AG04449 (cell line): ENCODE data around the gene WFIKKN1.
A peak's percentile ranks its signal among the peaks of the same experiment; 100 is the strongest.

Source experiments
- CTCF ChIA-PET: fragments of 350-600 bp; formaldehyde crosslinking; extraction: SDS; loops from one replicate; lab custom pipeline; 2021; ENCODE audit warnings: antibody characterized with exemption; lab: Yijun Ruan, JAX
- POLR2A ChIA-PET: fragments of 400-600, 350-600 bp; formaldehyde crosslinking; extraction: SDS; loops from one replicate; lab custom pipeline; 2020; ENCODE audit warnings: antibody characterized with exemption, inconsistent platforms; lab: Yijun Ruan, JAX
- DNase-seq: peaks from one replicate; pipeline ENCODE4 v3.0.0-alpha.2; 2010; ENCODE audit warnings: low read depth, low spot score
- H3K4me3 ChIP-seq: 2 replicates; pipeline ENCODE4 v1.5.1; 2011; ENCODE audit warnings: low read depth, mild to moderate bottlenecking, control low read depth, low read length
- TF ChIP-seq, protein P1 (sequence below): IDR thresholded peaks from one replicate; pipeline ENCODE4 v1.5.1; 2011; ENCODE audit warnings: mild to moderate bottlenecking, moderate library complexity, low read length, control low read depth, inconsistent platforms; ENCODE audit not compliant: insufficient read depth; ENCODE audit errors: missing control alignments

WFIKKN1 gene

DNA sequence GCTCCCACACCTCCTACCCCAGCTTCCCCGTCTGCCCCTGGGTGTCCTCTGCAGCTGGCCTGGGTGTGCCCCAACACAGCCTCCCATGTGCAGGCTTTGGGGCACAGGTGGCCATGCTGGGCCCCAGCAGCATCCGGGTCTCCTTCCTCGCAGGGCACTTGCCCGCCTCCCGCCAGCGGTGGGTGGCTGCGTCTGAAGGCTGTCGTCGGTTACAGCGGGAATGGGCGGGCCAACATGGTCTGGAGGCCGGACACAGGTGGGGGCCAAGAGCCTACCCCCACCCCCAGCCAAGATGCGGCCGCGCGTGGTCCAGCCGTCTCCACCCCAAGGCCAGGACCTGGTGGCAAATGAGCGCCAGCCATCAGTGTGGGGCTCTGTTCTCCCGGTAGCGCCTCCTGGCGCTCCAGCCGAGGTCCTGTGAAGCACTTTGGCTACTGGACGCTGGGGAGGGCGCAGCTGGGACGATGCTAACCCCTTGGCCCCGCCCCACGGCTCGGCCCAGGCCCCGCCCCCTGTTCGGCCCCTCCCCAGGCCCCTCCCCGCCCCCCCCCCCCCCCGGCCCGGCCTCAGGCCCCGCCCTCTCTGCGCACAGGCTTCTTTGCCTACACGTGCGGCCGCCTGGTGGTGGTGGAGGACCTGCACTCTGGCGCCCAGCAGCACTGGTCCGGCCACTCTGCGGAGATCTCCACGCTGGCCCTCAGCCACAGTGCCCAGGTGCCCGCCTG lies 29.8 kb downstream of the WFIKKN1 start:
- ChIA-PET CTCF (interaction anchor here (1.0 to 2.2 kb wide), 10 partner anchors 10 to 134 kb away, joined by 3 to 11 read pairs (median 4); partner anchors contain the start of gene WDR90), POLR2A (no interaction called here)
- no peak overlapping the region for H3K4me3 ChIP-seq
- TF ChIP-seq, protein P1, sequence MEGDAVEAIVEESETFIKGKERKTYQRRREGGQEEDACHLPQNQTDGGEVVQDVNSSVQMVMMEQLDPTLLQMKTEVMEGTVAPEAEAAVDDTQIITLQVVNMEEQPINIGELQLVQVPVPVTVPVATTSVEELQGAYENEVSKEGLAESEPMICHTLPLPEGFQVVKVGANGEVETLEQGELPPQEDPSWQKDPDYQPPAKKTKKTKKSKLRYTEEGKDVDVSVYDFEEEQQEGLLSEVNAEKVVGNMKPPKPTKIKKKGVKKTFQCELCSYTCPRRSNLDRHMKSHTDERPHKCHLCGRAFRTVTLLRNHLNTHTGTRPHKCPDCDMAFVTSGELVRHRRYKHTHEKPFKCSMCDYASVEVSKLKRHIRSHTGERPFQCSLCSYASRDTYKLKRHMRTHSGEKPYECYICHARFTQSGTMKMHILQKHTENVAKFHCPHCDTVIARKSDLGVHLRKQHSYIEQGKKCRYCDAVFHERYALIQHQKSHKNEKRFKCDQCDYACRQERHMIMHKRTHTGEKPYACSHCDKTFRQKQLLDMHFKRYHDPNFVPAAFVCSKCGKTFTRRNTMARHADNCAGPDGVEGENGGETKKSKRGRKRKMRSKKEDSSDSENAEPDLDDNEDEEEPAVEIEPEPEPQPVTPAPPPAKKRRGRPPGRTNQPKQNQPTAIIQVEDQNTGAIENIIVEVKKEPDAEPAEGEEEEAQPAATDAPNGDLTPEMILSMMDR, result peak; percentile 66
- DNase-seq, result no peak

DNA sequence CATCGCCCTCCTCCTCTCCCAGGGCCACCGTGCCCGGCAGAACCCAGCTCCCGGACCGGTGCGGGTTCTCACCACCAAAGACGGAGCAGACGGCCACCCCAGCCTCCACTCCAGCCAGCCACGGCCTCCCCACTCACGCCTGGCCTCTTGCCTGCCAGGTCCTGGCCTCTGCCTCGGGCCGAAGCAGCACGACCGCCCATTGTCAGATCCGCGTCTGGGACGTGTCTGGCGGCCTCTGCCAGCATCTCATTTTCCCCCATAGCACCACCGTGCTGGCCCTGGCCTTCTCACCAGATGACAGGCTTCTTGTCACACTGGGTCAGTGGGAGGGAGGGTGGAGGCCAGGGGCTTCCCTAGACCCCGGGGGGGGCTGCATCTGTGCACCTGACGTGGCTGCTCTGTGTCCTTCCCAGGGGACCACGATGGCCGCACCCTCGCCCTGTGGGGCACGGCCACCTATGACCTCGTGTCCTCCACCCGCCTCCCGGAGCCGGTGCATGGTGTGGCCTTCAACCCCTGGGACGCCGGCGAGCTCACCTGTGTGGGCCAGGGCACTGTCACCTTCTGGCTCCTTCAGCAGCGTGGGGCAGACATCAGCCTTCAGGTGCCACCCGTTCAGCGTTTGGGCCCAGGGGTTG lies 30.5 kb downstream of the WFIKKN1 start:
- POLR2A ChIA-PET, result no interaction called here

DNA sequence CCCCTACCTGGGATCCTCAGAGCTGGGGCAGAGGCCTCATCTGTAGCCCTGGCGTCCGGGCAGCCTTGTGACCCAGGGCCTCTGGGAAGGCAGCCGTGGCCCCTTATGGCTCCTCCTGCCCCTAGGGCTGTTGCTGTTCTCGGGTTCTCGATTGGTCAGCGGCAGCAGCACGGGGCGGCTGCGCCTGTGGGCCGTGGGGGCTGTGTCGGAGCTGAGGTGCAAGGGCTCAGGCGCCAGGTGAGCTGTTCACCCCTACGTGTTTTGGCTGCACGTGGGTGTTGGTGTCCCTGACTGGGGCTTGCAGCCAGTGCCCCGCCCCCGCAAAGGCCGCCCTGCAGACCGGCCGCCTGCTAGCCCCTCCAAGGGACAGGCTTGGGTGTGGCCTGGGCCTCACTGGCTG lies 31.3 kb downstream of the WFIKKN1 start:
- ChIA-PET CTCF (interaction anchor here (1.0 to 1.8 kb wide), 5 partner anchors 9 to 135 kb away, joined by 3 to 9 read pairs (median 3); partner anchors contain the start of gene WDR90), POLR2A (no interaction called here)
- no peak for DNase-seq
- H3K4me3 ChIP-seq, result no peak overlapping the region
- TF ChIP-seq, protein P1, result no peak

More for the DNA sequence above, 30.5 kb downstream of the WFIKKN1 start:
- no peak overlapping the region for H3K4me3 ChIP-seq
- TF ChIP-seq, protein P1, result no peak
- CTCF ChIA-PET, result interaction anchor here (1.0 to 1.8 kb wide), 5 partner anchors 10 to 135 kb away, joined by 3 to 9 read pairs (median 3); partner anchors contain the start of gene WDR90
- no peak for DNase-seq

DNA sequence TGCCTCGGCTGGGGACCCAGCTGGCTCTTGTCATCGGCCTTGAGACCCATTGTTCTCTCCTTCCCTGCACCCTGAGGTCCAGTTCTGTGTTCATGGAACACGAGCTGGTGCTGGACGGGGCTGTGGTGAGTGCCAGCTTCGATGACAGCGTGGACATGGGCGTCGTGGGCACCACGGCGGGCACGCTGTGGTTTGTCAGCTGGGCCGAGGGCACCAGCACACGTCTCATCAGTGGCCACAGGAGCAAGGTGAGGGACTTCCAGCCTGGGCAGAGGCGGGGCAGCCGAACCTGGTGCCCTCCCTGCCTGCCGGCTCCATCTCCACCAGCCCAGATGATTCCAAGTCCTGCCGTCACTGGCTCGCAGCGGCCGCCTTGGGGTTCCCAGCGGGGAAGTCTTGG lies 31.8 kb downstream of the WFIKKN1 start:
- ChIA-PET CTCF (interaction anchor here (1.6 kb wide), 1 partner anchor 9 kb away, joined by 4 read pairs; no protein-coding TSS in a partner anchor), POLR2A (no interaction called here)
- no peak overlapping the region for H3K4me3 ChIP-seq
- no peak for DNase-seq
- TF ChIP-seq, protein P1, result no peak

DNA sequence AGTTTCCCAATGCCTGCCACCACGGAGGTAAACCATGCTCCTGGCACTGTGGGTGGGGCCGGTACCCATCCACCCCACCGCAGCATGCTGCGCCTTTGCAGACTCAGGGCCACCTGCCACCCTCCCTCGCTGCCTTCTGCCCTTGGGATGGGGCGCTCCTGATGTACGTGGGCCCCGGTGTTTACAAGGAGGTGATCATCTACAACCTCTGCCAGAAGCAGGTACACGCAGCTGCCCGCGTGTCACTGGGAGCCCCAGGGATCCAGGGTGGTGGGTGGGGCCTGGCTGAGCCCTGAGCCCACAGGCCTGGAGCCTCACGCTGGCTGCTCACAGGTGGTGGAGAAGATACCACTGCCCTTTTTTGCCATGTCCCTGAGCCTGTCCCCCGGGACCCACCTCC lies 35.8 kb downstream of the WFIKKN1 start:
- TF ChIP-seq, protein P1, result no peak
- POLR2A ChIA-PET, result interaction anchor here (1.5 kb wide), 1 partner anchor 10 kb away, joined by 3 read pairs; no protein-coding TSS in a partner anchor
- CTCF ChIA-PET, result interaction anchor here (1.2 to 2.7 kb wide), 5 partner anchors 15 to 98 kb away, joined by 3 to 13 read pairs (median 8); no protein-coding TSS in a partner anchor
- no peak for DNase-seq
- no peak overlapping the region for H3K4me3 ChIP-seq
